Activated T-helper 1 cell treated with anti-CD3 and anti-CD28 coated beads, Interleukin-12 subunit alpha, Interleukin-12 subunit beta, Interleukin-2, Interleukin-4 antibody, amounts not matched to agents 30 ng/mL and 10 ng/mL and 1 ng/mL, durations not matched to agents 14 hours and 24 hours and 36 hours (primary cell): Measurements from ENCODE around the gene SPTAN1. TPM values are rescaled to one million over a fixed set of nuclear protein-coding genes. Genes with fewer than 3 reads are reported as not detected.

ENCODE experiments used
- DNase-seq: peaks from one replicate; pipeline ENCODE4 v3.0.0; 2021; ENCODE audit warnings: low spot score
- H3K27ac Mint-ChIP-seq: one replicate; pipeline ENCODE4 v1.8.0; 2021; ENCODE audit warnings: mild to moderate bottlenecking, mixed read lengths
- H3K27me3 Mint-ChIP-seq: one replicate; pipeline ENCODE4 v1.8.0; 2022; ENCODE audit warnings: mild to moderate bottlenecking, moderate library complexity, mixed read lengths; ENCODE audit not compliant: insufficient read depth
- H3K36me3 Mint-ChIP-seq: one replicate; pipeline ENCODE4 v1.8.0; 2021; ENCODE audit warnings: low read depth, mixed read lengths
- H3K4me1 Mint-ChIP-seq: one replicate; pipeline ENCODE4 v1.8.0; 2021; ENCODE audit warnings: low read depth, mixed read lengths
- H3K4me3 Mint-ChIP-seq: one replicate; pipeline ENCODE4 v1.8.0; 2021; ENCODE audit warnings: mild to moderate bottlenecking, moderate library complexity, mixed read lengths
- H3K9me3 Mint-ChIP-seq: one replicate; pipeline ENCODE4 v1.8.0; 2021; ENCODE audit warnings: mixed read lengths
- intact Hi-C: fragments of 100-400 bp; cut with micrococcal nuclease; formaldehyde crosslinking; loops from one replicate; pipeline ENCODE4 v1.15.1; 2024
- total RNA-seq: library from RNA; stranded (reverse); gene quantifications from 2 replicates; pipeline ENCODE4 v1.2.3, GENCODE V29; 2022

Gene SPTAN1
- total RNA-seq, 1 donor from 2014 or later = 304 TPM

- no peaks in the 10 kb centered on the region for H3K4me1 Mint-ChIP-seq
- peaks cover 41% of the 10 kb centered on the region for H3K36me3 Mint-ChIP-seq
- no peak for DNase-seq
- H3K9me3 Mint-ChIP-seq = no peaks in the 10 kb centered on the region
- no peak overlapping the region for H3K27ac Mint-ChIP-seq
- H3K27me3 Mint-ChIP-seq = no peaks in the 10 kb centered on the region
- intact Hi-C loops = no loop called here
- H3K4me3 Mint-ChIP-seq = no peak overlapping the region
Measured at GRCh38 chr9:128632066-128632465, 79.7 kb downstream of the SPTAN1 start.

DNA sequence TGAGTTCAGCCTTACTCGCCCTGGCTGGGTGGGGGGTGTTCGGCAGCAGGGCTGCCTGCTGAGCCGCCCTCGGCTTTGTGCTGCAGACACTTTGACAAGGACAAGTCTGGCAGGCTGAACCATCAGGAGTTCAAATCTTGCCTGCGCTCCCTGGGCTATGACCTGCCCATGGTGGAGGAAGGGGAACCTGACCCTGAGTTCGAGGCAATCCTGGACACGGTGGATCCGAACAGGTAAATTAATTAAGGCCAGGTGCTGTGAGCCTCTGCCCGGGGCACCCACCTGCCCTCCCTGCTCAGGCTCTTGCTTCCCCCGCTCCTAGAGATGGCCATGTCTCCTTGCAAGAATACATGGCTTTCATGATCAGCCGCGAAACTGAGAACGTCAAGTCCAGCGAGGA is 80.1 kb downstream of the SPTAN1 start:
- Mint-ChIP-seq H3K36me3 (peaks cover 41% of the 10 kb centered on the region), H3K27ac (no peak overlapping the region), H3K4me1 (no peaks in the 10 kb centered on the region), H3K4me3 (no peak overlapping the region), H3K9me3 (no peaks in the 10 kb centered on the region), H3K27me3 (no peaks in the 10 kb centered on the region)
- DNase-seq = no peak
- intact Hi-C loops = no loop called here

DNA sequence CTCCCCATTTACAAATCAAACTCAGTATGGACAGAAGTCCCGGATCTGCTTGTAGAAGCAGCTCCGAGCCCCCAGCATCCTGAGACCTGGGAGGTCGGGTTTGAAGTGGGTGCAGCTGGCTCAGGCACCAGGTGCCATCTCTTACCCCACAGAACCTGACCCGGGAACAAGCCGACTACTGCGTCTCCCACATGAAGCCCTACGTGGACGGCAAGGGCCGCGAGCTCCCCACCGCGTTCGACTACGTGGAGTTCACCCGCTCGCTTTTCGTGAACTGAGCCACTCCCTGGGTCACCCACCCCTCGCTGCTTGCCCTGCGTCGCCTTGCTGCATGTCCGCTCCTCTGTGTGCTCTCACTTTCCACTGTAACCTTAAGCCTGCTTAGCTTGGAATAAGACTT is 80.7 kb downstream of the SPTAN1 start:
- no peaks in the 10 kb centered on the region for H3K4me1 Mint-ChIP-seq
- H3K4me3 Mint-ChIP-seq = no peak overlapping the region
- H3K27me3 Mint-ChIP-seq = no peaks in the 10 kb centered on the region
- DNase-seq = no peak
- intact Hi-C loops = no loop called here
- no peaks in the 10 kb centered on the region for H3K9me3 Mint-ChIP-seq
- H3K27ac Mint-ChIP-seq = no peak overlapping the region
- peaks cover 36% of the 10 kb centered on the region for H3K36me3 Mint-ChIP-seq

GRCh38 chr9:128633601-128634000 is 81.2 kb downstream of the SPTAN1 start:
- H3K27me3 Mint-ChIP-seq = no peaks in the 10 kb centered on the region
- H3K4me3 Mint-ChIP-seq = no peak overlapping the region
- H3K36me3 Mint-ChIP-seq = peaks cover 34% of the 10 kb centered on the region
- no peak overlapping the region for H3K27ac Mint-ChIP-seq
- H3K9me3 Mint-ChIP-seq = no peaks in the 10 kb centered on the region
- H3K4me1 Mint-ChIP-seq = no peaks in the 10 kb centered on the region
- intact Hi-C loops = no loop called here
- DNase-seq = no peak

GRCh38 chr9:128634111-128634510 is 81.7 kb downstream of the SPTAN1 start:
- intact Hi-C loops = no loop called here
- Mint-ChIP-seq H3K27me3 (no peaks in the 10 kb centered on the region), H3K36me3 (peaks cover 31% of the 10 kb centered on the region), H3K4me3 (no peak overlapping the region), H3K4me1 (no peaks in the 10 kb centered on the region), H3K27ac (no peak overlapping the region), H3K9me3 (no peaks in the 10 kb centered on the region)
- no peak for DNase-seq

DNA sequence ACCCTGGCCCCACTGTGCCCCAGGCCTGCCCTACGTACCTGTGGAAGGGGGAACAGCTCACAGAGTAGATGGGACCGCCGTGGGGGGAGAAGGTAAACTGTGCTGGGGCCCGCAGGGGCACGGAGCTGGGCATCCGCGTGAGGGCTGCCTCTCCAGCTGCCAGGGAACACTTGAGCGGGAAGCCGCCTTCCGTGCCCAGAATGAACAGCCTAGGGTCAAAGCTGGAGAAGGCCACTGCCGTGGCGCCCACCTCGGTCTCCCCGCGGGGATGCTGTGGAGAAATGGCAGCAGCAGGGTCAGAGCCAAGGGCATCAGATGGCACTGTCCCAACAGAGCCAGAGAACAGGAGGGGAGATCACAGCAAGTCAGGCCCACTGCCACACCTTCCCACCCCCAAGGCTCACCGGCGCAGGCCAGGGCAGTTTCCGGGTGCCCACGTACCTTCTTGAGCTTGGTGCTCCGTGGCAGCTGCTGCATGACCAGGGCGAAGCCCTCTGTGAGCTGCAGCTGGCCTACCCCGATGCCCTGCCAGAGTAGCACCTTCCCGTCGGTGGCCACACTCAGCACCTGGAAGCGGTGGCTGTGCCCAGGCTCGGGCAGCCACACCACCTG is 82.4 kb downstream of the SPTAN1 start:
- peaks cover 26% of the 10 kb centered on the region for H3K36me3 Mint-ChIP-seq
- no peaks in the 10 kb centered on the region for H3K27me3 Mint-ChIP-seq
- no peaks in the 10 kb centered on the region for H3K9me3 Mint-ChIP-seq
- no peak for DNase-seq
- intact Hi-C loops = no loop called here
- no peaks in the 10 kb centered on the region for H3K4me1 Mint-ChIP-seq
- H3K27ac Mint-ChIP-seq = no peak overlapping the region
- H3K4me3 Mint-ChIP-seq = no peak overlapping the region

GRCh38 chr9:128635266-128636023 is 83.1 kb downstream of the SPTAN1 start:
- no peaks in the 10 kb centered on the region for H3K4me1 Mint-ChIP-seq
- no peaks in the 10 kb centered on the region for H3K9me3 Mint-ChIP-seq
- peaks cover 21% of the 10 kb centered on the region for H3K36me3 Mint-ChIP-seq
- H3K27ac Mint-ChIP-seq = no peak overlapping the region
- intact Hi-C loops = no loop called here
- H3K27me3 Mint-ChIP-seq = no peaks in the 10 kb centered on the region
- DNase-seq = no peak
- no peak overlapping the region for H3K4me3 Mint-ChIP-seq

GRCh38 chr9:128636024-128636390 is 83.6 kb downstream of the SPTAN1 start:
- Mint-ChIP-seq H3K27ac (no peak overlapping the region), H3K36me3 (peaks cover 21% of the 10 kb centered on the region), H3K27me3 (no peaks in the 10 kb centered on the region), H3K4me3 (no peak overlapping the region), H3K4me1 (no peaks in the 10 kb centered on the region), H3K9me3 (no peaks in the 10 kb centered on the region)
- no peak for DNase-seq
- intact Hi-C loops = no loop called here

DNA sequence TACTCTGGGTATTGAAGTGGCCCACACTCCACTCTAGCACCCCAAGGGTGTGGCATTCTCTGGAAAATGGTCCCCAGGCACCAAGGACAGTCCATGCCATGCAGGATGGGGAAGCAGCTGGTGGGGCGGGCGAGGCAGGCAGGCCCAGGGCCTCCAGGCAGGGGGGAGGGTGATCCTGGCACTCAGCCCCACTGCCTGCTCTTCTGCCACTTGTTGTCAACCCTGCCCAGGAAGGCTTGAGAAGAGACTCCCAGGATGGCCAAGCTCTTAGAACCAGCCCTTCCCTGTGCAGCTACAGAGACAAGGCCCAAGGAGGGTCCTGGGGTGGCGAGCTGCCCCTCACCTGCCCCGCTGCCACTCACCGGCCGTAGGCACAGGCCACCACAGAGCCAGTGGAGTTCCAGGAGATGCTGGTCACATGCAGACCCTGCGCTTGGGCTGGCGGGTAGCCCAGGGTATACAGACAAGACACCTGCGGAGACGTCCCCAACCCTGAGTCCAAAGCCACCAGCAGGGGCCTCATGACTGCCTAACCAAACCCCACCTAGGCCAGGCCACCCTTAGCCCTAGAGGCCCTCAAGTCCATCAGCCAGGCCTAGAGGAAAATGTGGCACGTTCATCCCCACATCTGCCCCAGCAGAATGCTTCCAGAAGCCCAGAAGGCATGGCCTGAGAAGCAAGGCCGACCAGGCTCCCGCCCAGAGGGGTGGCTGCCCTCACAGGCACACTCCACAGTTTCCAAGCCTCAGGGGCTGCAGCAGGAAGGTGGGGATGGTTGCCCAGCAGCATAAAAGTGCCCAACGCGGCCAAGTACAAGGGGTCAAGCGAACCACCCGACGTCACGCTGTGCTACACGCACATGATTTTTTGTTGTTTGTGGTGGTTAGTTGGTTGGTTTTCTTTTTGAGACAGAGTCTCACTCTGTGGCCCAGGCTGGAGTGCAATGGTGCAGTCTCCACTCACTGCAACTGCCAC is 84.5 kb downstream of the SPTAN1 start:
- H3K9me3 Mint-ChIP-seq = no peaks in the 10 kb centered on the region
- no peak overlapping the region for H3K27ac Mint-ChIP-seq
- H3K27me3 Mint-ChIP-seq = no peaks in the 10 kb centered on the region
- H3K36me3 Mint-ChIP-seq = peaks cover 19% of the 10 kb centered on the region
- H3K4me3 Mint-ChIP-seq = no peak overlapping the region
- intact Hi-C loops = no loop called here
- no peaks in the 10 kb centered on the region for H3K4me1 Mint-ChIP-seq
- no peak for DNase-seq

DNA sequence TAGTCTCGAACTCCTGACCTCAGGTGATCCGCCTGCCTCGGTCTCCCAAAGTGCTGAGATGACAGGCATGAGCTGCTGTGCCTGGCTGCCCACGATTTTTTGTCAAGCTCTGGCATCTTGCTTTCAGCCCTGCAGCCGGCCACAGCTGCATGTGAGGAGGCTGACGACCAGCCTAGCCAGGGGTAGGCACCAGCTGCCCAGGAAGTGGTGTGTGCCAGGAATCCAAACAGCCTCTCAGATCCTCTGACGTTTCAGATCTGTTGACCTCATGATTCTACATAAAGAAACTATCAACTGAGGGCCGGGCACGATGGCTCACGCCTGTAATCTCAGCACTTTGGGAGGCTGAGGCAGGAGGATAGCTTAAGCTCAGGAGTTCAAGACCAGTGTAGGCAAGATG is 85.3 kb downstream of the SPTAN1 start:
- Mint-ChIP-seq H3K27me3 (no peaks in the 10 kb centered on the region), H3K36me3 (peaks cover 14% of the 10 kb centered on the region), H3K27ac (no peak overlapping the region), H3K9me3 (no peaks in the 10 kb centered on the region), H3K4me3 (no peak overlapping the region), H3K4me1 (no peaks in the 10 kb centered on the region)
- intact Hi-C loops = no loop called here
- no peak for DNase-seq

GRCh38 chr9:128638580-128638979 is 86.2 kb downstream of the SPTAN1 start:
- Mint-ChIP-seq H3K27ac (no peak overlapping the region), H3K4me1 (peaks cover 4% of the 10 kb centered on the region), H3K27me3 (no peaks in the 10 kb centered on the region), H3K4me3 (no peak overlapping the region), H3K9me3 (no peaks in the 10 kb centered on the region), H3K36me3 (peaks cover 7% of the 10 kb centered on the region)
- DNase-seq = no peak
- intact Hi-C loops = no loop called here

DNA sequence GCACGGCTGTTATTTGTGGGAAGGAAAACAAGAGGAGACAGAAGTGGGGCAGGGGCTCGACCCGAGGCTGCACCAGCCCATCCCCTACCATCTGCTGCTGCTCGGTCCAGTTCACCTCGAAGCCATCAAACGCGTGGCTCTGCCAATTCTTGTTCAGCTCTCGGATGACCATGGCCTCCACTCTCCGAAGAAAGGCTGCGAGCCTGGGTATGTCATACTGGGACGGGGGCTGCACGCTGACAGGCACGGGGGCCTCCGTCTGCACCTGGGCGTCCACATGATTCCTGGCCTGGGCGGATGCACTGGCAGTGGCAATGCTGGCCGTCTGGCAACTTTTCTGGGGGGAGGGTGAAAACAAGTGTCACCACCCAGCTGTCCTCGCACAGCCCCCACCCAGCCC is 88.2 kb downstream of the SPTAN1 start:
- intact Hi-C loops = no loop called here
- DNase-seq = no peak
- H3K36me3 Mint-ChIP-seq = peaks cover 2% of the 10 kb centered on the region
- H3K27me3 Mint-ChIP-seq = no peaks in the 10 kb centered on the region
- peaks cover 7% of the 10 kb centered on the region for H3K4me1 Mint-ChIP-seq
- H3K9me3 Mint-ChIP-seq = no peaks in the 10 kb centered on the region
- H3K4me3 Mint-ChIP-seq = no peak overlapping the region
- H3K27ac Mint-ChIP-seq = no peak overlapping the region

DNA sequence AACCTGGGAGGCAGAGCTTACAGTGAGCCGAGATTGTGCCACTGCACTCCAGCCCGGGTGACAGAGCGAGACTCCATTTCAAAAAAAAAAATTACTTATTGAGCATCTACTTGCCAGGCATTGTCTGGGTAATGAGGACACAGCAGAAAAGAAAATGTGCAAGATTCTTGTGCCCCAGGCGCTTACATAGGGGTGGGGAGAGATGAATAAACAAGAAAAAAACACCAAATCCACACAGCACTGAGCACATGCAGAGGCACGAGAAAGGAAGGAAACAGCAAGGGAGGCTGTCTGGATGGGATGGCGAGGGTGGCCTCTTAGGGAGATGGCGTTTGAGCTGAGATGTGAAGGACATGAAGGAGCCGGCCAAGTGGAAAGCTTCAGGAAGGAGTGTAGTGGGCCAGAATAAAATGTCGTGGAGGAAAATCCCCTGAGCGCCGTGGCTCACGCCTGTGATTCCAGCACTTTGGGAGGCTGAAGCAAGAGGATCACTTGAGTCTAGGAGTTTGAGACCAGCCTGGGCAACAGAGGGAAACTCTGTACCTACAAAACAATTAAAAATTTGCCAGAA is 90.4 kb downstream of the SPTAN1 start:
- Mint-ChIP-seq H3K9me3 (no peaks in the 10 kb centered on the region), H3K27ac (no peak overlapping the region), H3K27me3 (no peaks in the 10 kb centered on the region), H3K4me3 (no peak overlapping the region), H3K36me3 (peaks cover 2% of the 10 kb centered on the region), H3K4me1 (peaks cover 7% of the 10 kb centered on the region)
- intact Hi-C loops = no loop called here
- DNase-seq = no peak
